ENCODE measurements around the gene ASF1B. TPM values are rescaled to one million over a fixed set of nuclear protein-coding genes. Genes with fewer than 3 reads are reported as not detected.

Gene ASF1B
- total RNA-seq, 1 donor from 2014 or later, result 0.87 TPM

DNA sequence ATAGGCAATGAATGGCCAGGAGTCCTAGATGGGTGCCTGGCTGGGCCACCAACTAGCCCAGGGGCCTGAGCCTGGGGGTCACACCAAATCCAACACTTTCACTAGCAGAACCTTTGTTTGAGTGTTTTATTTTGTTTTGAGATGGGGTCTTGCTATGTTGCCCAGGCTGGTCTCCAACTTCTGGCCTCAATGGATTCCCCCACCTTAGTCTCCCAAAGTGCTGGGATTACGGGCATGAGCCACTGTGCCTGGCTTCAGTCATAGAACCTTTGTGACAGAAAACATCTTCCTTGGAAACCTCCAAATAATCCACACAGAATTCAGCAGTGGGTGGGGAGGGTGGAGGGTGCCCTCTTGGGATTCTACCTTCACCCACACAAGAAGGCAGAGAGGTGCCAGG is 24.9 kb downstream of the ASF1B start:
- no peak for DNase-seq (ENCODE audit: low spot score)

DNA sequence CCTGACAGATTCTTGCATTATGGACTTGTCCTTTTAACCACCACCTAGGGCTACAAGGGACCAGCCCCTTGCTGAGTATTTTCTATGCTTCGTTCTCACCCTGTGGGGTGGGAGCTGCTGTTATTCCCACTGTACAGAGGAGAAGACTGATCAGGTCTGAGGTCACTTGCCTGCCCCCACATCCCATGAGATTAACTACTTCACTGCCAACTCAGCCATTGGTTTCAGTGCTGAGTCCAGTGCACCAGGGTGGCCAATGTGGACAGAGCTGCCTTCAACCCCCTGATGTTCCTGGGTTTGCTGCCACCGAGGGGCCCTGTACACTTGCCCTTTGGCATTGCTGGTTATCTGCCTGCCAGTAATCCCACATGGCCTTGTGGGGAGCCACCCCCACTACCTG is 25.7 kb downstream of the ASF1B start:
- no peak for DNase-seq (ENCODE audit: low spot score)

DNA sequence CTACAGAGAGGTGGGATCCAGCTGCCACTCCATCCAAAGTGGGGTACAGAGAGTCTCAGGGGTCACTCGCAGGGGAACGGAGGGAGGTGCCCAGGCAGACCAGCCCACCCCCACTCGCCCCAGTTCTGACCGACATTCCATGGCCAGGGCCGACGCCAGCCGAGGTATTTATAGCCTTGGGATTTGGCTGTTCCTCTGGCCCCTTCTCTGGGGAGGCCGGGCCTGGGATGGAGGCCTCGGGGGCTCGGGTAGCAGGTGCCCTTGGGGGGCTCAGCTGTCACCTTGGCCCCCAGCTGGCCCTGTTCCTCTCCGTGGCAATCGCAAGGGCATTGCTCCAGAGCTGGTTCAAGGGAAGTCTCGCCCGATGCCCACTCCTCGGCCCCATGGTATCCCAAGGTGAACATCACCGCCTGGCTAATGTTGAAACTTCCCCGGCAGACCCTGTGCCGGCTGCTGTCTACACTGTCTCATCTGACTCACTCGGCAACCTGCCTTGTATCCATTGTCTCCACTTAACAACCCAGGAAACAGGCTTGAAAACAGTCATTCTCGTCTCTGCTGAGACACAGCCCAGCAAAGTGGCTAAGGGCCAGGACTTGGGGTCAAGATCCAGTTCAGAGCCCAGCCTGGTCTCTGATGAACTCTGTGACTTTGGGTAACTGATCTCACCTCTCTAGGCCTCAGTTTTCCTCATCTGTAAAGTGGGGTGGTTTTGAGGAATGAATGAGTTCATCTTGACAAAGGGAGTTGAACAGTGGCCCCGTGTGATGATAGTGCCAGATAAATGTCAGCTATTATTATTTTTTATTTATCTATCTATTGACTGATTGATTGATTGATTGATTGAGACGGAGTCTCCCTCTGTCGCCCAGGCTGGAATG is 28.6 kb downstream of the ASF1B start:
- DNase-seq (ENCODE audit: low spot score), result no peak

DNA sequence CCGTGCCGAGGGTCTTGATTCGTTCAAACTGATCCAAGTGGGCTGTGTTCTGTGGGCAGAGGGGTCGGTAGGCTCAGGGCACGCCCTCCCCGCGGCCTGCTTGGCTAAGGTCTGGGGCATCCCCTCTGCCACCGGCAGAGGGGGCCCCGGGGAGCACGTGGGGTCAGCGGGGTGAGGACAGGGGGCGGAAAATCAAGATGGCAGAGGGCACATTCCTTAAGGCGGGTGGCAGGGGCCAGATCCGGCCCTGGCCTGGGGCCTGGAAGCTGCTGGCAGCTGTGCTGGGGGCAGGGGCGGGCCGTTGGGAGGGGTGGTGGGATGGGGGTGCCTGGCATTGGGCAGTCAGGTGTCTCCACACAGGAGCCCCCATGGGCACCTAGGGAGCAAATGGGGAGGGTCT is 29.5 kb downstream of the ASF1B start:
- no peak for DNase-seq (ENCODE audit: low spot score)

DNA sequence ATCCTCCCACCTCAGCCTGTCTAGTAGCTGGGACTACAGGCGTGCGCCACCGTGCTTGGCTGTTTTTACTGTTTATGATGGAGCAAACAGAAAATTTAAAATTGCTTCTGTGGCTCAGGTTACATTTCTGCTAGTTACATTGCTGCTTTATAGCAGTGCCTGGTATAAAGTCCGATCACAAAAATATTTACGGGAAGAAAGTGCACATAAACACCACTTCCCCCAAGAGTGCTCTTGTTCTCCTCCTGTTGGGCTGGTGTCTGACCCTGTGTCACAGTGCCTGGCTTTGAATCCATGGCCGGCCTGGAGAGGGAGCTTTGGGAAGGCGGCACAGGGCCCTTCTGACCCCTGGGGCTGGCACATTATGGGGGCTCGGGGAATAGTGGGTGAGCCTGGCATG is 30.7 kb downstream of the ASF1B start:
- DNase-seq (ENCODE audit: low spot score), result no peak

DNA sequence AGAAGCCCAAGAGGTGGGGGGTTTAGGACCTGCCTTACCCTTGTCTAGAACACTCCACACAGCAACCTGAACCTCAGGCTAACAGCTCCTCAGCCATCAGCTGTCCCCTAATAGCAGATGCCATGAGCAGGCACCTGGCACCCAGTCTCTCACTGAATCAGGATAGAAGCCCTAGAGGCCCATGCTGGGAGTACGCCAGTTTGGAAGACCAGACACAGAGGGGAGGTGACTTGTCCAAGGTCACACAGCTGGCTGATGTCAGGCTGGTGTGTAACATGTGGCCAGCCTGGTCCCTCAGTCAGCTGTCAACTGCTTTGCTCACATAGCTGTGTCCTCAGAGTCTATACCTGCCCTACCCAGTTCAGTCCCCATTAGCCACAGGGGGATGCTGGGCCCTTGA is 33.1 kb downstream of the ASF1B start:
- no peak for DNase-seq (ENCODE audit: low spot score)

DNA sequence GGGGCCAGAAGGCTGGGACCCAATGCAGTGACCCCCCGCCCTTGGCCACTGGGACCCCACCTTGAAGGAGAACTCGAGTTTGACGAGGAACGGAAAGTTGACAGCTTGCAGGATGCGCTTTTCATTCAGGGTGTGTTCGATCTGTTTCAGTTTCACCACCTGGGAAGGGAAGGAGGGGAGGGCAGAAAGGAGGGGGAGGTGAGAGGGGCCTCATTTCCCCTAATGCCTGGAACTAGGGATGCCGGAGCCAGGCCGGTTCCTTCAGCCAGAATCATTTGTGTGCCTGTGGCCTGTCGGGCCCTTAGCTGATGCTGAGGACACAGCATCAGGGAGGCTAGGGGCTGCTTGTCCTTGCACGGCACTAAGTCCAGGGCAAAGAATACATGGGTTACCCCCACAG is 33.6 kb downstream of the ASF1B start:
- no peak for DNase-seq (ENCODE audit: low spot score)

DNA sequence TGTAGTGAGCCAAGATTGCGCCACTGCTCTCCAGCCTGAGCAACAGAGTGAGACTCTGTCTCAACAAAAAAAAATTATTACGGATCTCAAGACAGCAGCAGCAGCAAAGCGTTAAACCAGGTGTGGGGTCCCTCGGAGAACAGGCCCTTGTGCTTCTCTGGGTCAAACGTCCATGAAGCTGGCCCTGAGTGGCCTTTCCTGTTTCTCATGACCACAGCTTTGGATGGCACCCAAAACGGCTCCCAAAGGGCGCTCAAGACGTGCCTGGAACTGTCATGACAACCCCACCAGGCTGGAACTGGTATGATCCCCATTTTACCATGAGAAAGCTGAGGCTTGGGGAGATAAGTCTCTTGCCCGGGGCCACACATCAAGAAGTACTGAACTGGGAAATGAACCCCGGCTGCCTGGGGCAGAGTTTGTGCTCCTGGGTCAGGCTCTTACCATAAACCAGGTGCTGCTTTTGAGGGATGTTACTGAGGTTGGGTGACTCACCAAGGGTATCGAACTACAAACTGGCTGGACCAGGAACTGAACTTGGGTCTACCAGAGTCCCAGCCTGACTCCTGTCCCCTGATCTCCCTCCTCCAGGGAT is 34.2 kb downstream of the ASF1B start:
- no peak for DNase-seq (ENCODE audit: low spot score)

DNA sequence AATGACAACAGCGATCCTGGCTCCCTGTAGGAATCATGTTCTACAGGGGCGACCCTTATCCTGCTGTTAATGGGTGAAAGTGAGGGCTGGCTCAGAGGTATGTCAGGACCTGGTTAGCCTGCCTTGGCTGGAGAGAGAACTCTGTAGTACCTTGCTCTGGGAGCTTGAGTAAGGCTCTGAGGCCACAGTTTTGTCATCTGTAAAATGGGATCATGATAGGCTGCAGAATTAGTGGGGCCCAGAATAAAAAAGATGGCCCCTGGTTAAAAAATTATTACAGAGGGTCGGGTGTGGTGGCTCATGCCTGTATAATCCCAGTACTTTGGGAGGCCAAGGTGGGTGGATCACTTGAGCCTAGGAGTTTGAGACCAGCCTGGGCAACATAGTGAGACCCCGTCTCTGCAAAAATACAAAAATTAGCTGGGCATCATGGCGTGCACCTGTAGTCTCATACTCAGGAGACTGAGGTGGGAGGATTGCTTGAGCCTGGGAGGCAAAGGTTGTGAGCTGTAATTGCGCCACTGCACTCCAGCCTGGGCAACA is 35.3 kb downstream of the ASF1B start:
- DNase-seq (ENCODE audit: low spot score), result no peak

DNA sequence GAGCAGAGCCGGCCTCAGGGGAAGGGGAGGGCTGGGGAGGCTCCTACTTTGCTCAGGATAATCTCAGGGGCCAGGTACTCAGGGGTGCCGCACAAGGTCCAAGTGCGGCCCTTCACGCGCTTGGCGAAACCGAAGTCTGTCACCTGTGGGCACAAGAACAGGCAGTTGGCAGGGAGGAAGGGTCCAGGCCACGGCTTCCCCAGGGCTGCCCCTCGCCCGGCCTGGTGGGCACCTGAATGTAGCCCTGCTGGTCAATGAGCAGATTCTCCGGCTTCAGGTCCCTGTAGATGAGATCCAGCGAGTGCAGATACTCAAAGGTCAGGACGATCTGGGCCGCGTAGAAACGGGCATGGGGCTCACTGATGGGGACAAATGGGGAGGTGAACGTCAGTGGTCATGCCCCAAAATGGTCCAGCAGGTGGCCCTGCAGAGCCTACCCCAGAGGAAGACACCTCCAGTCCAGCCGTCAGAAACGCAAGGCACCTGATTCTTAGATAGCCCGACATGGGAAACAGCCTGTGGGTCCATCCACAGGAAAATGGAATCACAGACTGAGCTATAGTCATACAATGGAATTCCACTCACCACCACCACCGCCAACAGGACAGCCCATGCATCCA is 38.7 kb downstream of the ASF1B start:
- DNase-seq (ENCODE audit: low spot score), result no peak

DNA sequence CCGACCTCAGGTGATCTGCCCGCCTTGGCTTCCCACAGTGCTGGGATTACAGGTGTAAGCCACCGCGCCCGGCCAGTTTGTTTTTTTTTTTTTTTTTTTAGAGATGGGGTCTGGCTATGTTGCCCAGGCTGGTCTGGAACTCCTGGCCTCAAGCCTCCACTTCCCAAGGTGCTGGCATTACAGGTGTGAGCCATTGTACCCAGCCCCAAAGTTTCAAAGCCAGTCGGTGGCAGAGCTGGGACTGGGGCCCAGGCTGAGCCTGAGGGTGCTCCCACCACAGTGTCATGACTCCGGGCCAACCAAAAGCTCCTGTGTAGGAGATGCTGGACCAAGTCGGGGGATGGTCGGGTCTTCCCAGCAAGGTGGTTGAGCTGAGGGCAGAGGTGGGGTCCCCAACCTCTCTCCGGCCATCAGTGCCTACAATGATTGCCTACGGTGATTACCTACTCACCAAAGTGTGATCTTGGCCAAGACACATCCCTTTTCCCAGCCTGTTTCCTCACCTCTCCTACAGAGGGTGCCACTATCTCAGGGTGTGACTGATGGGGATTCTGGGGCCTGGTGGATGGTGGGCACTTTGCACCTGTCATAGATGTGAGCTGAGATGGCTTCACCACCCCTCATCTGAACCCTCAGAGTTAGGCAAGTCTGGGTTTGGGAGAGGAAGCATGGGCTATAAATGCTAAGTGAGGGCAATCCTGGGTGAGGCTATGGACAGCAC is 40.0 kb downstream of the ASF1B start:
- no peak for DNase-seq (ENCODE audit: low spot score)

DNA sequence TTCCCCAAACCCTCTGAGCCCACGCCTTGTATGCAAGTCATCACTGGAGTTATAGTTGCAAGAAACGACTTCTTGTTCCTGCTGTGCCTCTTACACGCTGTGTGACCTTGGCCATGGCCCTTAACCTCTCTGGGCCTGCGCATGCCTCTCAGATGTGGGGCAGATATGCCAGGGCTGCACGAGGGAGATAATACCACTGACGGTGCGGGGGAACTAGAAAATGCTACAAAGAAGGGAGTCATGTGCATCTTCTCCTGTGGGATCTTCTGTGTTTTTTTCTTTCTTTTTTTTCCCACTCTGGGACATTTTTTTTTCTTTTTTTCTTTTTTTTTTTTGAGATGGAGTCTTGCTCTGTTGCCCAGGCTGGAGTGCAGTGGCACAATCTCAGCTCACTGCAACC is 41.5 kb downstream of the ASF1B start:
- DNase-seq (ENCODE audit: low spot score), result no peak

DNA sequence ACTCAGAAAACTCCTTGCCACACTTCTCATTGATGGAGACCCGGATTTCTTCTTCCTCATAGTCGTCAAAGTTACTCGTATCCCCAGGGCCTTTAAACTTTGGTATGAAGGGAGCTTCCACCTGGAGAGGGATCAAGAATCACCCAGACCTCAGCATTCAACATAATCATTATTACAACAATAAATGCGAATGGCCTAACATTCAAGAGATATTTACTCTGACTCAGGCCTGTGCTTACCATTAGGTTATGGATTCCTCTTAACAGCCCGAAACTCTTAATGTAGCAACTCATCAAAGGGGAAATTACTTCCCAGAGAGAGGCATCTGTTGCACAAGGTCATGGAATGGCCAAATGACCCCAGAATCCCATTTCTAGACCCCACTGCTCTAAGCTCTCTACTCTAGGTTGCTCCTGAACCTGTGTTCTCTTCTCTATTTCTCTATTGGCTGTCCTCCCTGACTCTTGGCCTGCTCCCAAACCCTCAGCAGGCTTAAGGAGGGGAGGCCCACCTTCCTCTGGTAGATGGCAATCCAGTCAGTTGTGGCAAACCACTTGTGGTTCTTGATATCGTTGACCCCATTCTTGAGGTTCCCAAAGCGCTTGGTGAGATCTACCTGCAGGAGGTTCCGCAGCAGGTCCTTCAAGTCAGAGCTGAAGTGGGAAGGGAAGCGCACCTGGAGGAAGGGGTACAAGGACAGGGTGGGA is 43.1 kb downstream of the ASF1B start:
- no peak for DNase-seq (ENCODE audit: low spot score)

DNA sequence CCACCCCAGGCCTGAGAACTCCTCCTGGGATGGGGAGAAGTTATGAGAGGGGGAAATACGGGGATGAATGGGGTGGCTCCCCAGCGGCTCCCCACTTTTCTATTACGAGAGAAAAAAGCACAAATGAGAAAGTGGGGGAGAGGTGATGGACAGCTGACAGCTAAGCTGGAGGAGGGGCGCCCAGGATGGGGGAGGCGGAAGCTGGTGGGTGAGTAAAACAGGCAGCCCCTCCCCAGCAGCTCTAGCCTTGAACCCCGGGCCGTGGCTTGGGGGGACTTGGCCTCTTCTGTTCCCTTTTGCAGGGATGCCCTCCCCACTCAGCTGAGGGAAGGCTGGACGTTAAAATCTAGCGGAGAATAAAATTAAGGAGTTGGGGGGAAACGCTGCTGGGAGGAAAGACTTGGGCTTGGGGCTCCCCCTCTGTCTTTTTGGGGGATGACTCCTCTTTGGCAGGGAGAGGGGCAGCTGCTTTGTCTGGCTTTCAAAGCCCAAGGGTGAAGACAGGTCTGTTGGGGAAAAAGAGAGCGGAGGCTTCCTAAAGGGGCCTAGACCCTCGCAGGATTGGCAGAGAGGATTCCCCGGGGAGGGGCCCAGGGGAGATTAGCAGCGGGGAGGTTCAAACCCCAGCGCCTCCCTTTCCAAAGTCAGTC is 44.5 kb downstream of the ASF1B start:
- DNase-seq (ENCODE audit: low spot score), result no peak

DNA sequence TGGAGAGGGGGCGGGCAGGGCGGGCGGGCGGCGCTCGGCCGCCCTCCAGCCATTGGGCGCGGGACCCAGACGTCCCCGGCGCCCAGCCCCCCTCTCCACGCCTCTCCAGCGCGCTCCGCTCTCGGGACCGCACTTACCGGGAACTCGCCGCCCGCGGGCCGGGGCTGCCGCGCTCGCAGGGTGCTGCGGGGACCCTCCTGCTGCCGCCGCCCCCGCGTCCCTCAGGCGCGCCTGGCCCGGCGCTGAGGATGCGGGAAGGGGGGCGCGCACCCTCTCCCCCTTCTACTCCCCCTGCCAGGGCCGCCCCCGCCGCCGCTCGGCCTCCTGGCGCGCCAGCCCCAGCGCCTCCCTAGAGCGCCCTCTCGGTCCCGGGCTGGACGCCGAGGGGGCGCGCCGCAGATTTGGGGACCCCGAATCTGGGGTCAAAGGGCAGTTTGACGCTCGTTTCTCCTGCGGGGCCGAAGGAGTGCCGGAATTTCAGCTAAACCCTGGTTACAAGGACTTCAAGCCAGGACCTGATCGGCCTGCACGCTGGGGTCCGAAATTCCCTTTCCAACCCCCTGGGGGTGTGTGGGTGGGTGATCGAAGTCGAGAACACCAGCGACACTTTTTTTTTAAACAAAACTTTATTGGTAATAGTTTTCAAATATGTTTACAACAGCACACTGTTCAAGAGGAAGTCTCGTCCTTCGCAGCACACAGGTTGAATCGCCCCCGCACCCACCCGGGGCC is 45.1 kb downstream of the ASF1B start:
- DNase-seq (ENCODE audit: low spot score), result no peak

DNA sequence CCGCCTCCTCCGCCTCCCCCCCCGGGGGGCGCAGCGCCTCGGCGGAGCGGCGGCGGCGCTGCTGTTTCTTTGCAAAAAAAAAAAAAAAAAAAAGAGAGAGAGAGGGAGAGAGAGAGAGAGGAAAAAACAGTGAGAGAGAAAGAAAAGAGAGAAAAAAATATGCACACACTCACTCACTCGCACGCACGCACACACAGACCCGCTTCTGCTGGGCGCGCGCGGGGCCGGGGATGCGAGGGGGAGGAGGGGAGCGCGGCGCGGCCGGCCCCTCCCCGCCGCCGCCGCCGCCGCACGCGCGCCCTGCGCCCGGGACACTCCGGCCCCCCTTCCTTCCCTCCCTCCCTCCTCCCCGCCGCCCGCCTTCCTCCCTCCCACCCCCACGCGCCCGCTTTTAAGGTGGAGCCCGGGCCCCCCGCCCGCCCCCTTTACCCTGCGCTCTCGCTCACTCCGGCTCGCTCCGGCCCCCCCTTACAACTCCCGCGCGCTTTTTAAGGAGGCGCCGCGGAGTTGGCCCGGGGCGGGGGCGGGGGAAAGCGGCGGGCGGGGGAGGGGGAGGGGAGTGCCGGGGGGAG is 45.8 kb downstream of the ASF1B start, which contains the start of gene SAMD1:
Gene SAMD1, minus strand, starts transcription at position 243 of the 572 bp plus-strand sequence.
- no peak for DNase-seq (ENCODE audit: low spot score)

DNA sequence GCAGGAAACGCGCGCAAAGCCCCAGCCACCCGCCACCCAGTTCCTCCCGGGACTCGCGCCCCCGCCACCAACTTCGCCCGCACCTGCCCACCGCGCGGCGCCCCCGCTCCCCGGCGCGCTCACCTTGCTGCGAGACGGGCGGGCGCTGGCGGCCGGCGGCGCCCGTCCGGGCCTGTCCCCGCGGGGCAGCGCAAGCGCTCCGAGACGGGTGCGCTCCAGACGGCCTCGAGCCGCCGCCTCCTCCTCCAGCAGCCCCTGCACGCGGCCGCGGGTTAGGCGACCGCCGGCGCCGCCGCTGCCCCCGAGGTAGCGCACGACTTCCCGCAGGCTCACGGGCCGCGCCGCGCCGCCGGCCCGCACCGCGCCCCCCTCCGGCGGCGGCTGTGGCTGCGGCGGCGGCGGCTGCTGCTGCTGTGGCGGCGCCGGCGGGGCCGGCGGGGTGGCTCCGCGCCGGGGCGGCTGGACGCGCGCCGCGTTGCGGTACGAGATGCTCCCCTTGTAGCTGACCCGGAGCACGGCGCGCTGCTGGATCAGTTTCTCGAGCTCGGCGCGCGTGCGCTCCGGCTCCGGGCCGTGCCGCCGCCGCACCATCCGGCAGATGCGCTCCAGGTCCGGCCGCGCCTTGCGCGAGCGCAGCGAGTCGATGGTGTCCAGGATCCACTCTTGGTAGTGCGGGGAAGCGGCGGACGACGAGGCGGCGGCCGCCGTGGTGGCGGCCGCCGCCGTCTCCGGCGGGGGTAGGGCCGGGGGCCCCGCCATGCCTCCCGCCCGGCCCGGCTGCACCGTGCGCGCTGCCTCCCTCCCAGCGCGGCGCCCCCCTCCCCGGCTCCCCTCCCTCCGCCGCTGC is 46.5 kb downstream of the ASF1B start:
- no peak for DNase-seq (ENCODE audit: low spot score)

DNA sequence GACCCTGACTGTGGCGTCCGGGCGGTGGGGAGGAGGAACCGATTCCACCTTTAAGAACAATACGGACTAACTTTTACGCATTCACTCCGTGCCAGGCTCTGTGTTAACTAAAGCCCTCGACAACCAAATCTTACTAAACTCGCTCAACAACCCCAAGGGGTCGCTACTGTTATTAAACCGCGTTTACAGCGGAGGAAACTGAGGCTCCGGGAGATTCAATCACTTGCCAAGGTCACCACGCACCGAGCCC is 47.1 kb downstream of the ASF1B start:
- DNase-seq (ENCODE audit: low spot score), result no peak
